ENCODE data around the gene KLF3. TPM values are rescaled to one million over a fixed set of nuclear protein-coding genes. Genes with fewer than 3 reads are reported as not detected.

KLF3 gene
- polyA plus RNA-seq, 1 donor, result 65.4 TPM

- no peak for DNase-seq
Measured at GRCh38 chr4:38647101-38647819, 16.7 kb upstream of the KLF3 start.

GRCh38 chr4:38650133-38650532 lies 13.9 kb upstream of the KLF3 start:
- DNase-seq, result no peak

GRCh38 chr4:38654273-38654672 lies 9.7 kb upstream of the KLF3 start:
- no peak for DNase-seq

GRCh38 chr4:38656111-38656510 lies 7.9 kb upstream of the KLF3 start:
- no peak for DNase-seq

GRCh38 chr4:38659346-38659745 lies 4.7 kb upstream of the KLF3 start:
- no peak for DNase-seq

GRCh38 chr4:38660838-38661237 lies 3.2 kb upstream of the KLF3 start:
- DNase-seq, result no peak

- DNase-seq, result no peak
Measured at GRCh38 chr4:38661371-38661770, 2.6 kb upstream of the KLF3 start.

- no peak for DNase-seq
Measured at GRCh38 chr4:38662522-38663089, 1.4 kb upstream of the KLF3 start.

GRCh38 chr4:38663090-38663800 lies 754 bp upstream of the KLF3 start:
- DNase-seq, result peak; percentile 69

- DNase-seq, result peak; percentile 70
Measured at GRCh38 chr4:38664706-38665401, 855 bp downstream of the KLF3 start.

GRCh38 chr4:38665551-38666411 lies 1.8 kb downstream of the KLF3 start:
- DNase-seq, result no peak

GRCh38 chr4:38666766-38667084 lies 2.7 kb downstream of the KLF3 start:
- DNase-seq, result no peak

GRCh38 chr4:38667085-38667893 lies 3.3 kb downstream of the KLF3 start:
- DNase-seq, result peak; percentile 93

GRCh38 chr4:38668203-38668971 lies 4.4 kb downstream of the KLF3 start:
- DNase-seq, result no peak

GRCh38 chr4:38669208-38669607 lies 5.2 kb downstream of the KLF3 start:
- DNase-seq, result no peak

GRCh38 chr4:38670109-38670901 lies 6.3 kb downstream of the KLF3 start:
- DNase-seq, result no peak

GRCh38 chr4:38670939-38671591 lies 7.1 kb downstream of the KLF3 start:
- DNase-seq, result no peak

- DNase-seq, result no peak
Measured at GRCh38 chr4:38671592-38671940, 7.6 kb downstream of the KLF3 start.

GRCh38 chr4:38672074-38672396 lies 8.0 kb downstream of the KLF3 start:
- no peak for DNase-seq
